Mucosa of descending colon (tissue), 3 donors: Measurements from ENCODE around the gene GLCCI1. TPM values are rescaled to one million over a fixed set of nuclear protein-coding genes. Genes with fewer than 3 reads are reported as not detected.

Experiments
- ATAC-seq: fragments of 200-7000 bp; cut with Tn5 transposase; one replicate; pipeline ENCODE4 v1.9.1; 2020; ENCODE audit warnings: mild to moderate bottlenecking, moderate library complexity
- DNase-seq, 3 donors: peaks; one replicate each; pipeline ENCODE4 v3.0.0-alpha.2; 2020
- H3K36me3 ChIP-seq: fragments of 200-600 bp; one replicate; pipeline ENCODE4 v1.8.0; 2021; ENCODE audit warnings: low read depth, mild to moderate bottlenecking
- H3K4me1 ChIP-seq: fragments of 200-600 bp; one replicate; pipeline ENCODE4 v1.8.0; 2021; ENCODE audit warnings: low read depth, mild to moderate bottlenecking
- H3K4me3 ChIP-seq: fragments of 200-600 bp; one replicate; pipeline ENCODE4 v1.8.0; 2021; ENCODE audit warnings: mild to moderate bottlenecking
- H3K9me3 ChIP-seq: fragments of 200-600 bp; one replicate; pipeline ENCODE4 v1.8.0; 2021; ENCODE audit warnings: mild to moderate bottlenecking
- intact Hi-C, 2 donors: fragments of 100-400 bp; cut with DNase I in 1 of 2; cut with micrococcal nuclease in 1 of 2; formaldehyde crosslinking; loops; one replicate each; pipeline versions ENCODE4 v1.11.0 to v1.11.1; 2022; cut with DNase I, micrococcal nuclease
- total RNA-seq, 3 donors: library from RNA; stranded (reverse); fragmentation: NEBNext Ultra II Directional in 2 of 3; extraction: Animal tissue kit (Norgen Biotek cat#: 25700) in 2 of 3; gene quantifications; one replicate each; pipeline versions ENCODE4 v1.2.1 to v1.2.4, GENCODE V29; 2021 to 2023
- TF ChIP-seq, protein P1 (sequence below): fragments of 200-600 bp; IDR thresholded peaks from one replicate; pipeline ENCODE4 v1.8.0; 2022; ENCODE audit warnings: antibody characterized with exemption, mild to moderate bottlenecking
- donor health status: DM: no; HTN: no; CAD: no; lungs with moderate emphysema.
- donor health status: DM: no; HTN: no; CAD: no.
- donor health status: DM: no; HTN: yes; CAD: no.

Gene GLCCI1
- total RNA-seq, 3 donors from 2014 or later: 9.2 to 14.0 (median 12.3) TPM

DNA sequence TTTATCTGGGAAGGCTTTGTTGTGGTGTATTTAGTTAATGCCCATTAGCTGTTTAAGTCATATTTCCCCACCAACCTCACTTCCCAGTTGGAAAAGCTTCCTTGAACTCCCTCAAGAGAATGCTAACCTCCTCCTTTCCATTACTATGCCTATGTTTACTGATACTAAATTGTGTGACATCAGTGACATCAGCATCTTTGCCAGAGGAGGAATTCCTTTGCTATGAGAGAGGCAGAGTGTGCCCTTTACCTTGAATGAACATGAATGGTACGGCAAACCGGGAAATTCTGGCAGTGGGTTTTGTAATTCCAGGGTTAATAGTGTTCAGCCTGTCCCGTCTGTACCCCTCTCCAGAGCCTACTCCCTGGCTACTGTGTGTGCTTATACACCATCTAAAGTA is 22.1 kb upstream of the GLCCI1 start:
- Histone ChIP-seq H3K9me3 (no peaks in the 10 kb centered on the region), H3K36me3 (no peaks in the 10 kb centered on the region)
- intact Hi-C loops: no loop called here

DNA sequence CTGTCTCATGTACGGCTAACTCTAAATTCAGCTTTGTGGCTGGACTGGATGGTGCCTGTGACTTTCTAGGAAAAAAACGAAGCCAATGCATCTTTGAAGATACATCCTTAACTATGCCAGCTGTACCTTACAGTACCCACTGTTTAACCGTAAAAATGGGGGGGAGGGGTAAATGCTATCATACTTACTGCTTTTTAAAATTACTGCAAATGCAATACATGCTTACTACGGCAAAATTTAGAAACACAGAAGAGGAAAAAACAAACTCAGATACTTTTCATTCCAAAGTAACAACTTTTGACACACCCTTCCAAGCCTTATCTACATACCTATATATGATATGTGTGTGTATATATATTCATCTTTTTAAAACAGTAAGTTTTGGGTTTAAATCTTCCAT is 20.4 kb upstream of the GLCCI1 start:
- Histone ChIP-seq H3K36me3 (no peaks in the 10 kb centered on the region), H3K4me3 (no peak overlapping the region), H3K4me1 (no peaks in the 10 kb centered on the region), H3K9me3 (no peaks in the 10 kb centered on the region)
- DNase-seq (no peak), ATAC-seq (no peak)
- TF ChIP-seq, protein P1, sequence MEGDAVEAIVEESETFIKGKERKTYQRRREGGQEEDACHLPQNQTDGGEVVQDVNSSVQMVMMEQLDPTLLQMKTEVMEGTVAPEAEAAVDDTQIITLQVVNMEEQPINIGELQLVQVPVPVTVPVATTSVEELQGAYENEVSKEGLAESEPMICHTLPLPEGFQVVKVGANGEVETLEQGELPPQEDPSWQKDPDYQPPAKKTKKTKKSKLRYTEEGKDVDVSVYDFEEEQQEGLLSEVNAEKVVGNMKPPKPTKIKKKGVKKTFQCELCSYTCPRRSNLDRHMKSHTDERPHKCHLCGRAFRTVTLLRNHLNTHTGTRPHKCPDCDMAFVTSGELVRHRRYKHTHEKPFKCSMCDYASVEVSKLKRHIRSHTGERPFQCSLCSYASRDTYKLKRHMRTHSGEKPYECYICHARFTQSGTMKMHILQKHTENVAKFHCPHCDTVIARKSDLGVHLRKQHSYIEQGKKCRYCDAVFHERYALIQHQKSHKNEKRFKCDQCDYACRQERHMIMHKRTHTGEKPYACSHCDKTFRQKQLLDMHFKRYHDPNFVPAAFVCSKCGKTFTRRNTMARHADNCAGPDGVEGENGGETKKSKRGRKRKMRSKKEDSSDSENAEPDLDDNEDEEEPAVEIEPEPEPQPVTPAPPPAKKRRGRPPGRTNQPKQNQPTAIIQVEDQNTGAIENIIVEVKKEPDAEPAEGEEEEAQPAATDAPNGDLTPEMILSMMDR: no peak
- intact Hi-C loops: no loop called here

More for the DNA sequence above, 22.1 kb upstream of the GLCCI1 start:
- H3K4me1 ChIP-seq: no peaks in the 10 kb centered on the region
- H3K4me3 ChIP-seq: no peak overlapping the region
- no peak for DNase-seq
- TF ChIP-seq, protein P1: no peak
- no peak for ATAC-seq

DNA sequence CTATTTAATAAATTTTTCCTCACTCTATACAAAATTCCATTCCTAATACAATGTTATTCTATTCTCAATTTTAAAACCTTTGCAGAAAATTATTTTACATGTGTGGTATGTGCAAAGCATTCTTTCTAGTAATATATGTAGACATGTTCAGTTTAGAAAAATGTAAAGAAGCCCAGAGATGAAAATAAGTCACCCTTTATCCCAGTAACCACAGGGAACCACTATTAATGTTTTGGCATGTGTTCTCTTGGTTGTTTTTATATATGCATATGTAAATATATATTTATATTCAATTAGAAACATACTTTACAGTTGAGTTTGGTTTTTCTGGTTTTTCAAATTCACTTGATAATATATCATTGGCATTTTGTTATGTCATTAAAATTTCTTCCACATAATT is 14.8 kb upstream of the GLCCI1 start:
- TF ChIP-seq, protein P1: no peak

DNA sequence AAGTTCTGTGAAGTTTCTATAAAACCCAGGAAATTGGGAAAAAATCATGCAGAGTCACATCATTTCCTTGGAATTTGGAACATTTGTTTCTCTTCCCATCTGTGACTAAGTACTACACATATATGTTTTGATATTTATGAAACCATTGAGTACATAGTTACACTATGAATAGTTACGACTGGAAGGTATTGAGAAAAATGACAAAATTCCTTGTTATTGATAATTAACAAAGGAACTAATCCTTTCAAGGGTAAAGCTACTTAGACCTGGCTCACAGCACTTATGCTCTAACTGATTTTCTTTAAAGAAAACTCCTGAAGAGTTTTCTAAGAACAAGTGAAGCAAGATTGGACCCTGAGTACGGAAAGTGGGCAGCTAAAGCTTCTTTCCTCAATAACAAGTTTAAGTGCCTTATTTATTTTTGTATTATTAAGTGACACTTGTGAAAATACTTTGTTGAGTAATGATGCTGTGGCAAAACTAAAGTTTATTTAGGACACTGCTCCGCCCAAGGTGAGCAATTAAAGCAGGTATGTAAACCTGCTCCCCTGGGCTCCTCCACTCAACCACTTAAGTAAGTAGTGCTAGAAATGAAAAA is 12.0 kb upstream of the GLCCI1 start:
- Histone ChIP-seq H3K4me1 (no peaks in the 10 kb centered on the region), H3K4me3 (no peak overlapping the region), H3K9me3 (no peaks in the 10 kb centered on the region), H3K36me3 (no peaks in the 10 kb centered on the region)
- DNase-seq: no peak
- intact Hi-C loops: no loop called here
- TF ChIP-seq, protein P1: no peak
- no peak for ATAC-seq

More for the DNA sequence above, 14.8 kb upstream of the GLCCI1 start:
- DNase-seq: no peak
- ATAC-seq: no peak
- Histone ChIP-seq H3K4me1 (no peaks in the 10 kb centered on the region), H3K36me3 (no peaks in the 10 kb centered on the region), H3K9me3 (no peaks in the 10 kb centered on the region), H3K4me3 (no peak overlapping the region)
- intact Hi-C loops: no loop called here

DNA sequence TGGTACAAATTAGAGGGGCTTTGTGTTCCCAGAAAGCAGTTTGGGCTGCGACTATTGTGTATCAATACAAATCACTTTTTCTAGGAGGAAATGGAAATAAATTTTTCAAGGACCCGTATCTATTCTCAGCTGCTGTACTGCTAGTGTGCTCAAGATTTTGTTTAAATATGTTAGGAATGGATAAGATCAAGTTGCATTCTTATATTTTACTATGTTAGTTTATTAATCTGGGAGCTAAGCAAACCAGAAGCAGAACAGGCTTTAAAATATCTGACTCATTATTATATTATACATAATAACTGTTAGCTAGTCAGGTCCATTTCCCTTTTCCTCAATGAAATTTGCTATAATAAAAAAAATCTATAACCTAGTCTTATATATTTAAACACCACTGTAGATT is 11.1 kb upstream of the GLCCI1 start:
- DNase-seq: no peak
- no peak for ATAC-seq
- H3K9me3 ChIP-seq: no peaks in the 10 kb centered on the region
- H3K36me3 ChIP-seq: no peaks in the 10 kb centered on the region
- H3K4me3 ChIP-seq: no peak overlapping the region
- intact Hi-C loops: no loop called here
- H3K4me1 ChIP-seq: no peaks in the 10 kb centered on the region
- TF ChIP-seq, protein P1: no peak
